8988T (cell line): ENCODE results near the gene TSC22D2.
"Not testable (repeated sequence)": the region's sequence is repeated elsewhere in the genome, so short reads cannot be mapped to it uniquely, and the experiment has no call there.

Source experiments
- DNase-seq: peaks from one replicate; pipeline ENCODE4 v3.0.0; 2011

TSC22D2 gene

GRCh38 chr3:150449169-150449721, 41.1 kb downstream of the TSC22D2 start:
- no peak for DNase-seq

- no peak for DNase-seq
These were observed 42.8 kb downstream of the TSC22D2 start for GRCh38 chr3:150450916-150451315.

- DNase-seq: no peak
These were observed 43.4 kb downstream of the TSC22D2 start for GRCh38 chr3:150451329-150452048.

- no peak for DNase-seq
These were observed 45.3 kb downstream of the TSC22D2 start for GRCh38 chr3:150453353-150453752.

- no peak for DNase-seq
These were observed 46.0 kb downstream of the TSC22D2 start for GRCh38 chr3:150454085-150454484.

GRCh38 chr3:150454622-150455021, 46.5 kb downstream of the TSC22D2 start:
- no peak for DNase-seq

- DNase-seq: no peak
These were observed 47.2 kb downstream of the TSC22D2 start for GRCh38 chr3:150455341-150455740.

GRCh38 chr3:150458001-150458400, 49.9 kb downstream of the TSC22D2 start:
- no peak for DNase-seq

GRCh38 chr3:150460484-150460883, 52.4 kb downstream of the TSC22D2 start:
- DNase-seq: no peak

- DNase-seq: no peak
These were observed 53.3 kb downstream of the TSC22D2 start for GRCh38 chr3:150461399-150461798.

GRCh38 chr3:150462108-150462507, 54.0 kb downstream of the TSC22D2 start:
- DNase-seq: no peak

- no peak for DNase-seq
These were observed 56.6 kb downstream of the TSC22D2 start for GRCh38 chr3:150464684-150465083.

GRCh38 chr3:150467381-150467780, 59.3 kb downstream of the TSC22D2 start:
- no peak for DNase-seq

- peak; percentile 34 for DNase-seq
These were observed 61.2 kb downstream of the TSC22D2 start for GRCh38 chr3:150469031-150469930.

GRCh38 chr3:150469931-150470740, 62.0 kb downstream of the TSC22D2 start:
- no peak for DNase-seq

GRCh38 chr3:150472421-150472820, 64.3 kb downstream of the TSC22D2 start:
- no peak for DNase-seq

- not testable (repeated sequence) for DNase-seq
These were observed 65.1 kb downstream of the TSC22D2 start for GRCh38 chr3:150473161-150473560.

GRCh38 chr3:150479370-150479769, 71.3 kb downstream of the TSC22D2 start:
- DNase-seq: no peak

GRCh38 chr3:150480877-150481276, 72.8 kb downstream of the TSC22D2 start:
- DNase-seq: no peak

GRCh38 chr3:150483226-150483625, 75.1 kb downstream of the TSC22D2 start:
- DNase-seq: no peak

- DNase-seq: no peak
These were observed 76.3 kb downstream of the TSC22D2 start for GRCh38 chr3:150484410-150484809.

GRCh38 chr3:150488867-150489266, 80.8 kb downstream of the TSC22D2 start:
- no peak for DNase-seq
